Stimulated activated CD8-positive, alpha-beta memory T cell treated with anti-CD3 and anti-CD28 coated beads, Interleukin-4, amount 100 ng/mL, for 48 hours (primary cell): ENCODE results near the gene USP17L24.
"Not testable (repeated sequence)": the region's sequence is repeated elsewhere in the genome, so short reads cannot be mapped to it uniquely, and the experiment has no call there.

Source experiments
- DNase-seq: peaks from one replicate; pipeline ENCODE4 v3.0.0-alpha.2; 2020

USP17L24 gene, protein sequence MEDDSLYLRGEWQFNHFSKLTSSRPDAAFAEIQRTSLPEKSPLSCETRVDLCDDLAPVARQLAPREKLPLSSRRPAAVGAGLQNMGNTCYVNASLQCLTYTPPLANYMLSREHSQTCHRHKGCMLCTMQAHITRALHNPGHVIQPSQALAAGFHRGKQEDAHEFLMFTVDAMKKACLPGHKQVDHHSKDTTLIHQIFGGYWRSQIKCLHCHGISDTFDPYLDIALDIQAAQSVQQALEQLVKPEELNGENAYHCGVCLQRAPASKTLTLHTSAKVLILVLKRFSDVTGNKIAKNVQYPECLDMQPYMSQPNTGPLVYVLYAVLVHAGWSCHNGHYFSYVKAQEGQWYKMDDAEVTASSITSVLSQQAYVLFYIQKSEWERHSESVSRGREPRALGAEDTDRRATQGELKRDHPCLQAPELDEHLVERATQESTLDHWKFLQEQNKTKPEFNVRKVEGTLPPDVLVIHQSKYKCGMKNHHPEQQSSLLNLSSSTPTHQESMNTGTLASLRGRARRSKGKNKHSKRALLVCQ

DNA sequence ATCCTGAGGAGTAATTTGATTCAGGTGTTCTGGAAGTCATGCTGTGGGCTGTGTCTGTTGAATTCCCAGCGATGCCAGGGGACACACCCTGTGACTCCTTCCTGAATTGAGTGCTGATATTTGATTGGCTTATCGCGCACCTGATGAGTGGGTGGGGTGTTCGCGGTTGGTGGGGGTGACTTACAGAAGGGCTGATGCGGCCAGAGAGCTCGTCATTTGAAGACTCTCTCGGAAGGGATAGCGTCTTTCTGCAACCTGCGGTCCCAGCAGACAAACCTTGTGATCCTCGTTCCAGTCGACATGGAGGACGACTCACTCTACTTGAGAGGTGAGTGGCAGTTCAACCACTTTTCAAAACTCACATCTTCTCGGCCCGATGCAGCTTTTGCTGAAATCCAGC, at the start of gene USP17L24:
USP17L24 (plus strand) TSS at position 301 of the 400 bp plus-strand sequence; CDS start at position 301, 0 bp downstream.
- not testable (repeated sequence) for DNase-seq

DNA sequence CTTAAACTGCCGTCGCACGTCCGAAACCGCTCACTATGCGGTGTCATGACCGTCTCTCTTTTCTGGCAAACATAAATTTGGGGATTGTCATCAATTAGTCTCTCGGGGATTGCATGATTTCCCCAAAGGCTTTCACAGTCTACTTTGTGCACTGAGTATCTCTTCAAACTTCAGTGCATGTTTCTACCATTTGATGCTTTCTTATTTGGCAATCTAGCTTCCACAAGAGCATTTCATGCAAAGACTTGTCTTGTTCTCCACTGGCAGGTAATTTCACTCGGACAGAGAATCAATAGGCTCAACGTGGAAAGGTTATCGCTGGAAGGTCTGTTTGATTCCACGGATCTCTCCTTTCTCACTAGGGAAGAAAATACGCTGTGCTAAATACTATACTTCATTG, 774 bp upstream of the USP17L24 start:
- not testable (repeated sequence) for DNase-seq

DNA sequence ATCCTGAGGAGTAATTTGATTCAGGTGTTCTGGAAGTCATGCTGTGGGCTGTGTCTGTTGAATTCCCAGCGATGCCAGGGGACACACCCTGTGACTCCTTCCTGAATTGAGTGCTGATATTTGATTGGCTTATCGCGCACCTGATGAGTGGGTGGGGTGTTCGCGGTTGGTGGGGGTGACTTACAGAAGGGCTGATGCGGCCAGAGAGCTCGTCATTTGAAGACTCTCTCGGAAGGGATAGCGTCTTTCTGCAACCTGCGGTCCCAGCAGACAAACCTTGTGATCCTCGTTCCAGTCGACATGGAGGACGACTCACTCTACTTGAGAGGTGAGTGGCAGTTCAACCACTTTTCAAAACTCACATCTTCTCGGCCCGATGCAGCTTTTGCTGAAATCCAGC, 4.6 kb downstream of the USP17L24 start, which contains the start of gene USP17L25:
USP17L25 (plus strand) TSS at position 301 of the 400 bp plus-strand sequence; CDS start at position 301, 0 bp downstream.
- DNase-seq: not testable (repeated sequence)

DNA sequence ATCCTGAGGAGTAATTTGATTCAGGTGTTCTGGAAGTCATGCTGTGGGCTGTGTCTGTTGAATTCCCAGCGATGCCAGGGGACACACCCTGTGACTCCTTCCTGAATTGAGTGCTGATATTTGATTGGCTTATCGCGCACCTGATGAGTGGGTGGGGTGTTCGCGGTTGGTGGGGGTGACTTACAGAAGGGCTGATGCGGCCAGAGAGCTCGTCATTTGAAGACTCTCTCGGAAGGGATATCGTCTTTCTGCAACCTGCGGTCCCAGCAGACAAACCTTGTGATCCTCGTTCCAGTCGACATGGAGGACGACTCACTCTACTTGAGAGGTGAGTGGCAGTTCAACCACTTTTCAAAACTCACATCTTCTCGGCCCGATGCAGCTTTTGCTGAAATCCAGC, 9.4 kb downstream of the USP17L24 start, which contains the start of gene USP17L26:
USP17L26 (plus strand) TSS at position 301 of the 400 bp plus-strand sequence; CDS start at position 301, 0 bp downstream.
- not testable (repeated sequence) for DNase-seq

DNA sequence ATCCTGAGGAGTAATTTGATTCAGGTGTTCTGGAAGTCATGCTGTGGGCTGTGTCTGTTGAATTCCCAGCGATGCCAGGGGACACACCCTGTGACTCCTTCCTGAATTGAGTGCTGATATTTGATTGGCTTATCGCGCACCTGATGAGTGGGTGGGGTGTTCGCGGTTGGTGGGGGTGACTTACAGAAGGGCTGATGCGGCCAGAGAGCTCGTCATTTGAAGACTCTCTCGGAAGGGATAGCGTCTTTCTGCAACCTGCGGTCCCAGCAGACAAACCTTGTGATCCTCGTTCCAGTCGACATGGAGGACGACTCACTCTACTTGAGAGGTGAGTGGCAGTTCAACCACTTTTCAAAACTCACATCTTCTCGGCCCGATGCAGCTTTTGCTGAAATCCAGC, 14.1 kb downstream of the USP17L24 start, which contains the start of gene USP17L5:
USP17L5 (plus strand) TSS at position 301 of the 400 bp plus-strand sequence; CDS start at position 301, 0 bp downstream.
- DNase-seq: not testable (repeated sequence)

DNA sequence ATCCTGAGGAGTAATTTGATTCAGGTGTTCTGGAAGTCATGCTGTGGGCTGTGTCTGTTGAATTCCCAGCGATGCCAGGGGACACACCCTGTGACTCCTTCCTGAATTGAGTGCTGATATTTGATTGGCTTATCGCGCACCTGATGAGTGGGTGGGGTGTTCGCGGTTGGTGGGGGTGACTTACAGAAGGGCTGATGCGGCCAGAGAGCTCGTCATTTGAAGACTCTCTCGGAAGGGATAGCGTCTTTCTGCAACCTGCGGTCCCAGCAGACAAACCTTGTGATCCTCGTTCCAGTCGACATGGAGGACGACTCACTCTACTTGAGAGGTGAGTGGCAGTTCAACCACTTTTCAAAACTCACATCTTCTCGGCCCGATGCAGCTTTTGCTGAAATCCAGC, 18.9 kb downstream of the USP17L24 start, which contains the start of gene USP17L27:
USP17L27 (plus strand) TSS at position 301 of the 400 bp plus-strand sequence; CDS start at position 301, 0 bp downstream.
- not testable (repeated sequence) for DNase-seq

DNA sequence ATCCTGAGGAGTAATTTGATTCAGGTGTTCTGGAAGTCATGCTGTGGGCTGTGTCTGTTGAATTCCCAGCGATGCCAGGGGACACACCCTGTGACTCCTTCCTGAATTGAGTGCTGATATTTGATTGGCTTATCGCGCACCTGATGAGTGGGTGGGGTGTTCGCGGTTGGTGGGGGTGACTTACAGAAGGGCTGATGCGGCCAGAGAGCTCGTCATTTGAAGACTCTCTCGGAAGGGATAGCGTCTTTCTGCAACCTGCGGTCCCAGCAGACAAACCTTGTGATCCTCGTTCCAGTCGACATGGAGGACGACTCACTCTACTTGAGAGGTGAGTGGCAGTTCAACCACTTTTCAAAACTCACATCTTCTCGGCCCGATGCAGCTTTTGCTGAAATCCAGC, 23.6 kb downstream of the USP17L24 start, which contains the start of gene USP17L28:
USP17L28 (plus strand) TSS at position 301 of the 400 bp plus-strand sequence; CDS start at position 301, 0 bp downstream.
- DNase-seq: not testable (repeated sequence)

DNA sequence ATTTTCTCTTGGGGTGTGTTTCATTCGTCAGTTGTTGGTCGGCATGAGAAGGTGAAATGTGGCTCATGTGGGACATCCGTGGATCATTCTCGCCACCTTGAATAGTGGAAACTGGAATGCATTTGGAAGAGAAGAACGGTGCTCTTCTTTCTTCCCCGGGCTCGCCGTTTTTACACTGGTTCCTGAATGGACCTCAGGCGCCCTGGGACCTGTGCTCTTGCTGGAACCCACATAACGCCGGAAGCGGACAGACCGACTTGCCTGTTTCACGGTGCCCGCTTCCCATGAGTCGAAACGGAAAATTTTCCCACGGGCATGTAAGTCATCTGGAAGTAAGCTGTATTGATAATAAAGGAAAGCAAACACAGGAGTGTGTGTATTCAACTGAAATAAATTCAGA, 25.9 kb downstream of the USP17L24 start:
- DNase-seq: not testable (repeated sequence)

DNA sequence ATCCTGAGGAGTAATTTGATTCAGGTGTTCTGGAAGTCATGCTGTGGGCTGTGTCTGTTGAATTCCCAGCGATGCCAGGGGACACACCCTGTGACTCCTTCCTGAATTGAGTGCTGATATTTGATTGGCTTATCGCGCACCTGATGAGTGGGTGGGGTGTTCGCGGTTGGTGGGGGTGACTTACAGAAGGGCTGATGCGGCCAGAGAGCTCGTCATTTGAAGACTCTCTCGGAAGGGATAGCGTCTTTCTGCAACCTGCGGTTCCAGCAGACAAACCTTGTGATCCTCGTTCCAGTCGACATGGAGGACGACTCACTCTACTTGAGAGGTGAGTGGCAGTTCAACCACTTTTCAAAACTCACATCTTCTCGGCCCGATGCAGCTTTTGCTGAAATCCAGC, 28.4 kb downstream of the USP17L24 start, which contains the start of gene USP17L29:
USP17L29 (plus strand) TSS at position 301 of the 400 bp plus-strand sequence; CDS start at position 301, 0 bp downstream.
- DNase-seq: not testable (repeated sequence)

DNA sequence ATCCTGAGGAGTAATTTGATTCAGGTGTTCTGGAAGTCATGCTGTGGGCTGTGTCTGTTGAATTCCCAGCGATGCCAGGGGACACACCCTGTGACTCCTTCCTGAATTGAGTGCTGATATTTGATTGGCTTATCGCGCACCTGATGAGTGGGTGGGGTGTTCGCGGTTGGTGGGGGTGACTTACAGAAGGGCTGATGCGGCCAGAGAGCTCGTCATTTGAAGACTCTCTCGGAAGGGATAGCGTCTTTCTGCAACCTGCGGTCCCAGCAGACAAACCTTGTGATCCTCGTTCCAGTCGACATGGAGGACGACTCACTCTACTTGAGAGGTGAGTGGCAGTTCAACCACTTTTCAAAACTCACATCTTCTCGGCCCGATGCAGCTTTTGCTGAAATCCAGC, 37.9 kb downstream of the USP17L24 start, which contains the start of gene USP17L30:
USP17L30 (plus strand) TSS at position 301 of the 400 bp plus-strand sequence; CDS start at position 301, 0 bp downstream.
- not testable (repeated sequence) for DNase-seq
